RWPE2 (cell line): ENCODE data around the gene IFNB1.

Experiments used
- ATAC-seq: fragments of 200-7000 bp; cut with Tn5 transposase; 3 replicates; pipeline ENCODE4 v1.9.1; 2021; ENCODE audit warnings: low read depth
- DNase-seq: peaks from one replicate; pipeline ENCODE4 v3.0.0-alpha.2; 2020; ENCODE audit warnings: low spot score
- H3K27ac ChIP-seq: fragments of 450-650 bp; 2 replicates; pipeline ENCODE4 v1.5.1; 2017; ENCODE audit warnings: mild to moderate bottlenecking; ENCODE audit not compliant: poor library complexity, severe bottlenecking
- H3K27me3 ChIP-seq: fragments of 250-450 bp; sonication (Bioruptor Pico); 2 replicates; pipeline ENCODE4 v1.5.1; 2021; ENCODE audit warnings: mild to moderate bottlenecking, moderate library complexity; ENCODE audit not compliant: insufficient read depth, poor library complexity, severe bottlenecking
- H3K36me3 ChIP-seq: fragments of 250-450 bp; sonication (Bioruptor Pico); 2 replicates; pipeline ENCODE4 v1.5.1; 2020; ENCODE audit warnings: low read depth, mild to moderate bottlenecking, moderate library complexity
- H3K4me1 ChIP-seq: fragments of 250-450 bp; sonication (Bioruptor Pico); 2 replicates; pipeline ENCODE4 v1.5.1; 2021; ENCODE audit warnings: mild to moderate bottlenecking, moderate library complexity; ENCODE audit not compliant: insufficient read depth, poor library complexity, severe bottlenecking
- H3K4me3 ChIP-seq: fragments of 250-450 bp; sonication (Bioruptor Pico); 2 replicates; pipeline ENCODE4 v1.5.1; 2021; ENCODE audit warnings: mild to moderate bottlenecking, moderate library complexity; ENCODE audit not compliant: severe bottlenecking
- H3K9me3 ChIP-seq: fragments of 250-450 bp; sonication (Bioruptor Pico); 2 replicates; pipeline ENCODE4 v1.5.1; 2021; ENCODE audit warnings: mild to moderate bottlenecking, moderate library complexity; ENCODE audit not compliant: severe bottlenecking
- TF ChIP-seq, protein P1 (sequence below): fragments of 450-650 bp; IDR thresholded peaks from one replicate; pipeline ENCODE4 v1.5.1; 2017; ENCODE audit warnings: mild to moderate bottlenecking, moderate library complexity; ENCODE audit not compliant: poor library complexity, severe bottlenecking

IFNB1 gene

DNA sequence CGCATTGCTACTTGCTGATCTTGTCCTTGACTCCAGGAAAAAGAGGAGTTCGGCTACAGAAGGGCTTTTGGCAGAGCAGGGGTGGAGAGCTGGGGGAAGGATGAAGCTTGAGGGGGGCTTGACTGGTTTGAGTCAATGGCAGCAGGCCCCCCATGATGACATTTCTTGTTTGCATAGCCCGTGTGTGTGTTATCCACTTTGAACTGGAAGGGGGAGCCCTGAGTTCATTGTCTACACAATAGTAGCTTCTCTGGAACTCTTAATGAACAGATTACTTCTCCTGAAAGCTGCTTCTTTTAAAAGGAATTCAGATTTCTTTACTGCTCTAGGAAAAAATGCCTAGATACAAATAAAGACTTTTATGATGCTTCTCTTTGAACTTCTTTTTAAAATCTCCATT is 2.3 kb downstream of the IFNB1 start:
- H3K4me1 ChIP-seq: no peaks in the 10 kb centered on the region
- DNase-seq (no peak), ATAC-seq (no peak)
- H3K4me3 ChIP-seq: no peak overlapping the region
- no peaks in the 10 kb centered on the region for H3K9me3 ChIP-seq
- TF ChIP-seq, protein P1, sequence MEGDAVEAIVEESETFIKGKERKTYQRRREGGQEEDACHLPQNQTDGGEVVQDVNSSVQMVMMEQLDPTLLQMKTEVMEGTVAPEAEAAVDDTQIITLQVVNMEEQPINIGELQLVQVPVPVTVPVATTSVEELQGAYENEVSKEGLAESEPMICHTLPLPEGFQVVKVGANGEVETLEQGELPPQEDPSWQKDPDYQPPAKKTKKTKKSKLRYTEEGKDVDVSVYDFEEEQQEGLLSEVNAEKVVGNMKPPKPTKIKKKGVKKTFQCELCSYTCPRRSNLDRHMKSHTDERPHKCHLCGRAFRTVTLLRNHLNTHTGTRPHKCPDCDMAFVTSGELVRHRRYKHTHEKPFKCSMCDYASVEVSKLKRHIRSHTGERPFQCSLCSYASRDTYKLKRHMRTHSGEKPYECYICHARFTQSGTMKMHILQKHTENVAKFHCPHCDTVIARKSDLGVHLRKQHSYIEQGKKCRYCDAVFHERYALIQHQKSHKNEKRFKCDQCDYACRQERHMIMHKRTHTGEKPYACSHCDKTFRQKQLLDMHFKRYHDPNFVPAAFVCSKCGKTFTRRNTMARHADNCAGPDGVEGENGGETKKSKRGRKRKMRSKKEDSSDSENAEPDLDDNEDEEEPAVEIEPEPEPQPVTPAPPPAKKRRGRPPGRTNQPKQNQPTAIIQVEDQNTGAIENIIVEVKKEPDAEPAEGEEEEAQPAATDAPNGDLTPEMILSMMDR: no peak
- H3K27ac ChIP-seq: no peak overlapping the region
- no peaks in the 10 kb centered on the region for H3K36me3 ChIP-seq
- H3K27me3 ChIP-seq: no peaks in the 10 kb centered on the region

DNA sequence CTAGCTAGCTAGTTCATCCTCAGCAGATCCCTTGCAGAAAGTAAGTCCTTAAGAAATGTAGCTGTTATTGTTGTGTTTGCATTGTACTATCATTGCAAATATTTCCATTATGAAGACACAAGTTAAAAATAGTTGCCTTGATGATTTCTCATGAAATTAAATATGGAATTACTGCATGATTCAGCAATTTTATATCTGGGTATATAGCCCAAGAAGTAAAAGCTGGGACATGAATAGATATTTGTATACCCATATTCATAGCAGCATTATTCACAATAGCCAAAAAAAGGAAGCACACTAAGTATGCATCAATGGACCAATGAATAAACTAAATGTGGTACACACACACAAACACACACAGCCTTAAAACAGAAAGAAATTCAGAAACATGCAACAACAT is 6.8 kb downstream of the IFNB1 start:
- no peak for DNase-seq

DNA sequence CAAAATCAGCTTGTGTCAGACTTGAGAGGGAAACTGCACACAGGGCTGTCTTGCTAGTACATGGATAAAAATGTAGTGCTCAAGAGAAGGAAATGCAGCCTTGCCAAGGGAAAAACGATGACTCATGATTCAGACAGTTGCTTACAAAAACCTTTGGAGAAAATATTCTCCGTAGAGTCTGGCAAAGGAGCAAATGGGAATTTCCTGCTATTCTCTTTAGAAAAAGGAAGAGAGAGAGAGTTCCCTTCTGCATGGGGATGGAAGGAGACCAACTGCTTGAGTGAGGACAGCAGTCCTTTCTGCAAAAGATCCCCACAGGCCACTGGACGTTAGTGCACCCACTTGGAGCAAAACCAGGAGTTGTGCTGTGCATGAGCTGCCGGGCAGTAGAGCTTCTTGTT is 7.6 kb downstream of the IFNB1 start:
- H3K27me3 ChIP-seq: no peaks in the 10 kb centered on the region
- H3K9me3 ChIP-seq: no peaks in the 10 kb centered on the region
- TF ChIP-seq, protein P1: no peak
- H3K4me1 ChIP-seq: no peaks in the 10 kb centered on the region
- H3K36me3 ChIP-seq: no peaks in the 10 kb centered on the region
- peak overlapping the region; percentile 31 for H3K27ac ChIP-seq
- ATAC-seq: peak; percentile 95
- no peak for DNase-seq
- no peak overlapping the region for H3K4me3 ChIP-seq

More for the DNA sequence above, 6.8 kb downstream of the IFNB1 start:
- no peaks in the 10 kb centered on the region for H3K9me3 ChIP-seq
- no peaks in the 10 kb centered on the region for H3K27me3 ChIP-seq
- H3K36me3 ChIP-seq: no peaks in the 10 kb centered on the region
- no peak overlapping the region for H3K27ac ChIP-seq
- H3K4me1 ChIP-seq: no peaks in the 10 kb centered on the region
- TF ChIP-seq, protein P1: no peak
- no peak overlapping the region for H3K4me3 ChIP-seq
- ATAC-seq: no peak

DNA sequence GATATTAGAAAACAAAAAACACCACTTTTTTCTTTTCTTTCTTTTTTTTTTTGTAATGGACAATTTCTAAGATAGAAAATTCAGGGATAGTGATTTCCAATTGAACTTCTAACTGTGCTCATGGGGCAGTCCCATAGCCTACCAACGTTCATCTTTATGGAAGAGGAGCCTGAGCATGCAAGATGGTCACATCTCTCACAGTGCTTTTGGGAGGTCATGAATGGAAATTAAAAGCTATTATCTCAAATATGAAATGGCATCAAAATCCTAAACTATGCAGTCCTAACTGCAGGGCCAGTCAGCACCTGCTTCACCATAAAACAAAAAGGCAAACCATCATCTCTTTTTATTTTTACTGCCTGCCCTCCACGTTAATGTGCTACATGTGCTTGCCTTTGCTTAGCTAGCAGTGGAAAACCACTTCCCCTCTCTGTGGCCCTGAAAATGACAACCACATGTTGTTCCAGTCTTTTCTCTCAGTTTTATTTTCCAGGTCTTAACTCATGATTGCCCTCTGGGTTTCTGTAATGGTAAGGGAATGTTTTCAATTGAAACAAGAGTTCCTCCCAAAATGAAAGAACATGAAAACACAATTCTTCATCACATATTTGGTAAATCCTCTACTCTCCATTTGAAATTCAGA is 16.7 kb downstream of the IFNB1 start:
- Histone ChIP-seq H3K4me3 (no peak overlapping the region), H3K36me3 (no peaks in the 10 kb centered on the region), H3K4me1 (no peaks in the 10 kb centered on the region), H3K9me3 (no peaks in the 10 kb centered on the region), H3K27ac (no peak overlapping the region), H3K27me3 (no peaks in the 10 kb centered on the region)
- TF ChIP-seq, protein P1: no peak
- ATAC-seq (no peak), DNase-seq (no peak)

DNA sequence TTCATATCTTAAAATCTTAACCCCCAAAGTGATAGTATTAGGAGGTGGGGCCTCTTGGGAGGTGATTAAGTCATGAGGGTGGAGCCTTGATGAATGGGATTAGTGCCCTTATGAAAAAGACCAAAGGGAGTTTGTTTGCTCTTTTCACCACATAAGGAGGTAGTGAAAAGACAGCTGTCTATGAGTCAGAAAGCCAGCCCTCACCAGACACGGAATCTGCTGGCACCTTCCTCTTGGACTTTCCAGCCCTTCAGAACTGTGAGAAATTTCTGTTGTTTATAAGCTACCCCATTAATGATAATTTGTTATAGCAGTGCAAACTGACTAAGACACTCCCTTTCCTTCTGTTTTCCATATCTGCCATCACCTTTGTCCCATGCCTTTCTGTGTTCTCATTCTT is 20.8 kb downstream of the IFNB1 start:
- Histone ChIP-seq H3K4me1 (no peaks in the 10 kb centered on the region), H3K9me3 (no peaks in the 10 kb centered on the region), H3K27ac (no peak overlapping the region), H3K36me3 (no peaks in the 10 kb centered on the region), H3K27me3 (no peaks in the 10 kb centered on the region), H3K4me3 (no peak overlapping the region)
- peak; percentile 61; the same call in 1 of the 3 replicates for ATAC-seq
- no peak for DNase-seq
- TF ChIP-seq, protein P1: no peak
